Measurements from ENCODE around the gene PRDX5. TPM values are rescaled to one million over a fixed set of nuclear protein-coding genes. Genes with fewer than 3 reads are reported as not detected.

PRDX5 gene
- total RNA-seq, 1 donor from 2014 or later: 217 TPM

- no peak overlapping the region for H3K27ac Mint-ChIP-seq (ENCODE audit: unreplicated experiment)
- H3K9me3 Mint-ChIP-seq (ENCODE audit: unreplicated experiment): no peaks in the 10 kb centered on the region
- TF ChIP-seq CTCF (IDR thresholded peaks at IDR 0.05): no peak
- no peak overlapping the region for H3K4me3 Mint-ChIP-seq (ENCODE audit: unreplicated experiment)
- H3K4me1 Mint-ChIP-seq (ENCODE audit: unreplicated experiment): peaks cover 15% of the 10 kb centered on the region
- peaks cover 17% of the 10 kb centered on the region for H3K36me3 Mint-ChIP-seq (ENCODE audit: unreplicated experiment)
- no peak for DNase-seq (ENCODE audit: extremely low spot score, unreplicated experiment)
- peaks cover 6% of the 10 kb centered on the region for H3K27me3 Mint-ChIP-seq (ENCODE audit: unreplicated experiment)
These were observed 7.0 kb downstream of the PRDX5 start for GRCh38 chr11:64324692-64325469.

DNA sequence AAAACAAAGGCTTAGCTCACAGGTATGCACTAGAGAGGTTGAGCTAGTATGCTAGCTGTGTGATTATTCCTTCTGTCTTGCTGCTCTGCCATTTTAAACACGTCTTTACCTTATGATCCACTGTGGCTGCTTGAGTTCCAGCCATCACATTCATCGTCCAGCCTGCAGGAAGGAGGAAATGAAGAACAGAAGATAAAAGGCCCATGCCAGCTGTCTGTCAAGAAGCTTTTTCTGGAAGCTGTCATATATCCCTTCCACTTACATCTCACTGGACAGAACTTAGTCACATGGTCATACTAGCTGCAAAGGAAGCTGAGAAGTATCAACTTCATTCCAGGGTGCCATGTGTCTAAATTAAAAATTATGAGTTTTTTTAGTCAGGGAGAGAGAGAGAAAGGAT, 9.5 kb downstream of the PRDX5 start:
- peaks cover 5% of the 10 kb centered on the region for H3K4me1 Mint-ChIP-seq (ENCODE audit: unreplicated experiment)
- no peaks in the 10 kb centered on the region for H3K36me3 Mint-ChIP-seq (ENCODE audit: unreplicated experiment)
- no peak for DNase-seq (ENCODE audit: extremely low spot score, unreplicated experiment)
- no peaks in the 10 kb centered on the region for H3K9me3 Mint-ChIP-seq (ENCODE audit: unreplicated experiment)
- no peak overlapping the region for H3K4me3 Mint-ChIP-seq (ENCODE audit: unreplicated experiment)
- H3K27ac Mint-ChIP-seq (ENCODE audit: unreplicated experiment): no peak overlapping the region
- no peak for TF ChIP-seq CTCF (IDR thresholded peaks at IDR 0.05)
- H3K27me3 Mint-ChIP-seq (ENCODE audit: unreplicated experiment): peaks cover 6% of the 10 kb centered on the region

GRCh38 chr11:64327993-64328392, 10.1 kb downstream of the PRDX5 start:
- DNase-seq (ENCODE audit: extremely low spot score, unreplicated experiment): no peak
- Mint-ChIP-seq H3K9me3 (ENCODE audit: unreplicated experiment) (no peaks in the 10 kb centered on the region), H3K4me3 (ENCODE audit: unreplicated experiment) (no peak overlapping the region), H3K27ac (ENCODE audit: unreplicated experiment) (no peak overlapping the region), H3K27me3 (ENCODE audit: unreplicated experiment) (peaks cover 6% of the 10 kb centered on the region), H3K36me3 (ENCODE audit: unreplicated experiment) (no peaks in the 10 kb centered on the region), H3K4me1 (ENCODE audit: unreplicated experiment) (peaks cover 5% of the 10 kb centered on the region)
- no peak for TF ChIP-seq CTCF (IDR thresholded peaks at IDR 0.05)

DNA sequence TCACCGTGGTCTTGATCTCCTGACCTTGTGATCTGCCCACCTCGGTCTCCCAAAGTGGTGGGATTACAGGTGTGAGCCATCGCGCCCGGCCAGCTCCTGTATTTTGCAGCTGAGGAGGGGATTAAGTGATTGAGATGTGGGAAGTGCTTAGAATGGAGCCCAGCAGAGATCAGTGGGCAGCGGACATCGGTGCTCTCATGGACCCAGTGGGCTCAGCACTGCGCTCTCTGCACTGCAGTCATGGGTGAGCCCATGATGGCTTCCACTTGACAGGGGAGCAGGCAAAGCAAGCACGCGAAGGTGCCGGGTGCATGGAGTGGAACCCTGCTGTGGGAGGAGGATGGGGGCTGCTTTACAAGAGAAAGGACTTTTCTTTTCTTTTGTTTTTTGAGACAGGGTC, 13.0 kb downstream of the PRDX5 start:
- Mint-ChIP-seq H3K4me3 (ENCODE audit: unreplicated experiment) (no peak overlapping the region), H3K9me3 (ENCODE audit: unreplicated experiment) (no peaks in the 10 kb centered on the region), H3K27me3 (ENCODE audit: unreplicated experiment) (peaks cover 6% of the 10 kb centered on the region), H3K36me3 (ENCODE audit: unreplicated experiment) (no peaks in the 10 kb centered on the region), H3K4me1 (ENCODE audit: unreplicated experiment) (peaks cover 10% of the 10 kb centered on the region), H3K27ac (ENCODE audit: unreplicated experiment) (no peak overlapping the region)
- TF ChIP-seq CTCF (IDR thresholded peaks at IDR 0.05): no peak
- no peak for DNase-seq (ENCODE audit: extremely low spot score, unreplicated experiment)

DNA sequence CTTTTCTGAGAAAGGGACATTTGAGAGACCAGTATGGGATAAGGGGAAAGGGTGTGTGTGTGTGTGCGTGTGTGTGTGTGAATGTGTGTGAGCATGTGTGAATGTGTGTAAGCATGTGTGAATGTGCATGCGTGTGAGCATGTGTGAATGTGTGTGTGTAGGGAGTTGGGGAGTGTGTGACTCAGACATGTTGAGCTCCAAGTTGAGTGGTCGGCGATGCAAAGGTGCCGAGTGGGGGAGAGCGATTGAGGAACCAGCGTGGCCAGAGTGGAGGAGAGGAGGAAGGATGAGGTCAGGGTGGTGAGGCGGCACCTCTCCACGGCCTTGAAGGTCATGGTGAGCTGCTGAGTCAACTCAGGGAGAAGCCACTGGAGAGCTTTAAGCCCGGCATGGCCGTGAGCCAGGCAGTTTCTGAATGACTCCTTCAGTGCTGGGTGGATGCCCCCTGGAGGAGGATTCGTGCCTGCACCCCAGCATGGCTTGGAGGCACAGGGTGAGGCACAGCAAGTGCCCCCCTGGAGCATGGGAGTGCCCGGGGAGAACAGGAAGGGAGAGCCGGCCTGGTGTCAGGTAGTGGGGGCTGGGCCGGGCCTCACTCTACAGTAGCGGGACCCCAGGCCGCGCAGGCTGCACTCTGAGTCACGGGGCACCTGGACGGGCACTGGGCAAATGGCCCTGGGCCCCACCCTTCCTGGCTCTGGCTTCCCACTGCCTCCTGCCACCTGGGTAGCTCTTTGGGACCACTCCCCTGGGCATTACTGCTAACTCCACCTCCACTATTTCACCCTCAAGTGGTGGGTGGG, 13.8 kb downstream of the PRDX5 start:
- H3K27me3 Mint-ChIP-seq (ENCODE audit: unreplicated experiment): peaks cover 6% of the 10 kb centered on the region
- H3K27ac Mint-ChIP-seq (ENCODE audit: unreplicated experiment): no peak overlapping the region
- peaks cover 10% of the 10 kb centered on the region for H3K4me1 Mint-ChIP-seq (ENCODE audit: unreplicated experiment)
- peak; percentile 48 for TF ChIP-seq CTCF (IDR thresholded peaks at IDR 0.05)
- no peak overlapping the region for H3K4me3 Mint-ChIP-seq (ENCODE audit: unreplicated experiment)
- no peaks in the 10 kb centered on the region for H3K36me3 Mint-ChIP-seq (ENCODE audit: unreplicated experiment)
- DNase-seq (ENCODE audit: extremely low spot score, unreplicated experiment): no peak
- H3K9me3 Mint-ChIP-seq (ENCODE audit: unreplicated experiment): no peaks in the 10 kb centered on the region
